Loucy (cell line): ENCODE data around the gene UBQLN3.

Experiments used
- H2AFZ ChIP-seq: fragments of 200-600 bp; sonication (generic); 2 replicates; pipeline ENCODE4 v1.6.0; 2016; ENCODE audit warnings: antibody characterized with exemption, mild to moderate bottlenecking, low read length, moderate library complexity
- H3F3A ChIP-seq: fragments of 200-600 bp; 2 replicates; pipeline ENCODE4 v1.6.0; 2016; ENCODE audit warnings: antibody characterized with exemption, low read depth, mild to moderate bottlenecking
- H3K27me3 ChIP-seq: fragments of 200-600 bp; sonication (generic); 2 replicates; pipeline ENCODE4 v1.6.1; 2014; ENCODE audit warnings: low read length, mild to moderate bottlenecking; ENCODE audit not compliant: insufficient read depth, poor library complexity, severe bottlenecking
- H3K36me3 ChIP-seq: fragments of 200-600 bp; sonication (generic); 2 replicates; pipeline ENCODE4 v1.6.1; 2016; ENCODE audit warnings: low read length; ENCODE audit not compliant: insufficient read depth
- H3K4me1 ChIP-seq: fragments of 200-600 bp; sonication (generic); 2 replicates; pipeline ENCODE4 v1.5.1; 2014; ENCODE audit warnings: low read length, mild to moderate bottlenecking; ENCODE audit not compliant: insufficient read depth, poor library complexity, severe bottlenecking
- H3K4me2 ChIP-seq: fragments of 200-600 bp; sonication (generic); 2 replicates; pipeline ENCODE4 v1.6.0; 2014; ENCODE audit warnings: antibody characterized with exemption, low read length, low read depth, mild to moderate bottlenecking; ENCODE audit not compliant: poor library complexity, severe bottlenecking
- H3K4me3 ChIP-seq: fragments of 200-600 bp; sonication (generic); 2 replicates; pipeline ENCODE4 v1.5.1; 2014; ENCODE audit warnings: low read length, mild to moderate bottlenecking, mixed read lengths; ENCODE audit not compliant: poor library complexity, severe bottlenecking
- H3K79me2 ChIP-seq: fragments of 200-600 bp; sonication (generic); 2 replicates; pipeline ENCODE4 v1.6.1; 2014; ENCODE audit warnings: low read length; ENCODE audit not compliant: insufficient read depth
- H3K9ac ChIP-seq: fragments of 200-600 bp; sonication (generic); 2 replicates; pipeline ENCODE4 v1.6.0; 2014; ENCODE audit warnings: mild to moderate bottlenecking, low read depth, low read length, moderate library complexity; ENCODE audit not compliant: poor library complexity, severe bottlenecking
- H3K9me2 ChIP-seq: fragments of 200-600 bp; sonication (generic); replicated peaks from 2 replicates; pipeline ENCODE4 v1.6.1; 2016; ENCODE audit warnings: low read depth, low read length, mixed read lengths
- H3K9me3 ChIP-seq: fragments of 200-600 bp; sonication (generic); 2 replicates; pipeline ENCODE4 v1.6.1; 2014; ENCODE audit warnings: mild to moderate bottlenecking, antibody characterized with exemption, low read length, low read depth; ENCODE audit not compliant: insufficient read depth
- H4K20me1 ChIP-seq: fragments of 200-600 bp; sonication (generic); 2 replicates; pipeline ENCODE4 v1.6.0; 2014; ENCODE audit warnings: antibody characterized with exemption, low read length, mild to moderate bottlenecking; ENCODE audit not compliant: insufficient read depth, poor library complexity, severe bottlenecking
- CTCF ChIP-seq: fragments of 200-600 bp; sonication (generic); conservative IDR thresholded peaks from 2 replicates; pipeline ENCODE4 v1.5.1; 2014; ENCODE audit warnings: mild to moderate bottlenecking, antibody characterized with exemption, low read length
- EZH2phosphoT487 ChIP-seq: fragments of 200-600 bp; IDR thresholded peaks from 2 replicates; pipeline ENCODE4 v1.6.1; 2018; ENCODE audit warnings: antibody characterized with exemption, mild to moderate bottlenecking, moderate library complexity, borderline replicate concordance

The UBQLN3 gene

DNA sequence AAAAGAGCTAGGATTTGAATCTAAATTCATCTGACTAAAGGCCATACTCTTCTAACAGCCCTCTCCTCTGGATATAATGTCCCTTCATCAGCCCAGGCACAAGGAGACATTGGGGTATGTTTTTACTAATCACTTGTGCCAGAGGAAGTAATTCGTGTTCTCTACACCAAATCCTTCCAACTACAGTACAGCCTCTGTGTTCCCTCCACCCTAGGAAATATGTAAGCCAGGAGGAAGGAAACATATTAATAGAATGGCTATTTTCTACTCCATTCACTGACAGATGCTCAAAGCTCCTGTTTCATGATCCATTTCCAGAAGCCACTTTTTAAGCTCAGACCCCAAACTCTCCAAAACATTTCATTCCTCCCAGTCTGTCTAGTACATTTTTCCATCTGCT lies 18.7 kb upstream of the UBQLN3 start:
- Histone ChIP-seq H3K9me3 (no peaks in the 10 kb centered on the region), H3K79me2 (no peaks in the 10 kb centered on the region), H3F3A (no peaks in the 10 kb centered on the region), H3K9ac (no peak overlapping the region), H2AFZ (no peak overlapping the region), H3K27me3 (no peaks in the 10 kb centered on the region), H3K36me3 (no peaks in the 10 kb centered on the region), H3K4me3 (no peak overlapping the region), H3K4me2 (no peak overlapping the region), H3K9me2 (no peaks in the 10 kb centered on the region), H4K20me1 (no peaks in the 10 kb centered on the region), H3K4me1 (no peaks in the 10 kb centered on the region)
- no peak for TF ChIP-seq CTCF

- no peaks in the 10 kb centered on the region for H3K4me1 ChIP-seq
- H3K27me3 ChIP-seq: no peaks in the 10 kb centered on the region
- no peaks in the 10 kb centered on the region for H3K79me2 ChIP-seq
- no peak overlapping the region for H3K9ac ChIP-seq
- no peaks in the 10 kb centered on the region for H3K36me3 ChIP-seq
- H3K9me2 ChIP-seq: no peaks in the 10 kb centered on the region
- TF ChIP-seq EZH2phosphoT487: no peak
- TF ChIP-seq CTCF: no peak
- H3K4me3 ChIP-seq: no peak overlapping the region
- no peak overlapping the region for H2AFZ ChIP-seq
- H3K4me2 ChIP-seq: no peak overlapping the region
- H3F3A ChIP-seq: no peaks in the 10 kb centered on the region
- no peaks in the 10 kb centered on the region for H4K20me1 ChIP-seq
- no peaks in the 10 kb centered on the region for H3K9me3 ChIP-seq
Observed at GRCh38 chr11:5527716-5528115, 18.0 kb upstream of the UBQLN3 start.

- H3K79me2 ChIP-seq: no peaks in the 10 kb centered on the region
- TF ChIP-seq CTCF: no peak
- no peak for TF ChIP-seq EZH2phosphoT487
- H3K4me2 ChIP-seq: no peak overlapping the region
- no peaks in the 10 kb centered on the region for H3K36me3 ChIP-seq
- no peaks in the 10 kb centered on the region for H3F3A ChIP-seq
- H4K20me1 ChIP-seq: no peaks in the 10 kb centered on the region
- H3K9me2 ChIP-seq: no peaks in the 10 kb centered on the region
- no peak overlapping the region for H3K4me3 ChIP-seq
- no peaks in the 10 kb centered on the region for H3K27me3 ChIP-seq
- no peak overlapping the region for H3K9ac ChIP-seq
- no peaks in the 10 kb centered on the region for H3K4me1 ChIP-seq
- H3K9me3 ChIP-seq: no peaks in the 10 kb centered on the region
- H2AFZ ChIP-seq: no peak overlapping the region
Observed at GRCh38 chr11:5524756-5525155, 15.0 kb upstream of the UBQLN3 start.
